Measurements from ENCODE around the gene RTN4.

The RTN4 gene

GRCh38 chr2:55033076-55033742 lies 17.0 kb downstream of the RTN4 start:
- TF ChIP-seq, protein P1, sequence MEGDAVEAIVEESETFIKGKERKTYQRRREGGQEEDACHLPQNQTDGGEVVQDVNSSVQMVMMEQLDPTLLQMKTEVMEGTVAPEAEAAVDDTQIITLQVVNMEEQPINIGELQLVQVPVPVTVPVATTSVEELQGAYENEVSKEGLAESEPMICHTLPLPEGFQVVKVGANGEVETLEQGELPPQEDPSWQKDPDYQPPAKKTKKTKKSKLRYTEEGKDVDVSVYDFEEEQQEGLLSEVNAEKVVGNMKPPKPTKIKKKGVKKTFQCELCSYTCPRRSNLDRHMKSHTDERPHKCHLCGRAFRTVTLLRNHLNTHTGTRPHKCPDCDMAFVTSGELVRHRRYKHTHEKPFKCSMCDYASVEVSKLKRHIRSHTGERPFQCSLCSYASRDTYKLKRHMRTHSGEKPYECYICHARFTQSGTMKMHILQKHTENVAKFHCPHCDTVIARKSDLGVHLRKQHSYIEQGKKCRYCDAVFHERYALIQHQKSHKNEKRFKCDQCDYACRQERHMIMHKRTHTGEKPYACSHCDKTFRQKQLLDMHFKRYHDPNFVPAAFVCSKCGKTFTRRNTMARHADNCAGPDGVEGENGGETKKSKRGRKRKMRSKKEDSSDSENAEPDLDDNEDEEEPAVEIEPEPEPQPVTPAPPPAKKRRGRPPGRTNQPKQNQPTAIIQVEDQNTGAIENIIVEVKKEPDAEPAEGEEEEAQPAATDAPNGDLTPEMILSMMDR (IDR thresholded peaks at IDR 0.05) = no peak
- DNase-seq (ENCODE audit: low spot score) = no peak
- Histone ChIP-seq H3K4me3 (no peak overlapping the region), H3K27ac (no peak overlapping the region)

GRCh38 chr2:55031505-55031904 lies 18.7 kb downstream of the RTN4 start:
- TF ChIP-seq, protein P1 (IDR thresholded peaks at IDR 0.05) = no peak
- DNase-seq (ENCODE audit: low spot score) = no peak
- Histone ChIP-seq H3K4me3 (no peak overlapping the region), H3K27ac (no peak overlapping the region)

DNA sequence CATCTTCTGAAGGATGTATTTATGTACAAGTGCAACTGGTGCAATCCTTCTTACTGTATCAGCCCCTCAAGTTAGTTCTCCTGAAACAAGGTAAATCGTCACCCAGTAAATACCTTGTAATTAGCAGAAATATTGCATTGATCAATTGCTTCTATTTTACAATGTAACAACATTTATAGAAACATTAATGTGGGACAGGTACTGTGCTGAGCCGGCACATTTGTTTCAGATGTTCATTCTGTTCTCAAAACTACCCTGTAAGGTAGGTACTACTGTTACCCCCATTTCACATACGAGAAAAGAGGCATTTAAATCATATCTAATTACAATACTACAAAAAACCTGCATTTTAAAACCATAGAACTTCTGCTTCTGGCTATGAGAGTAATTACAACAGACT lies 19.5 kb downstream of the RTN4 start:
- no peak overlapping the region for H3K27ac ChIP-seq
- TF ChIP-seq, protein P1 (IDR thresholded peaks at IDR 0.05) = no peak
- no peak for DNase-seq (ENCODE audit: low spot score)
- H3K4me3 ChIP-seq = no peak overlapping the region

DNA sequence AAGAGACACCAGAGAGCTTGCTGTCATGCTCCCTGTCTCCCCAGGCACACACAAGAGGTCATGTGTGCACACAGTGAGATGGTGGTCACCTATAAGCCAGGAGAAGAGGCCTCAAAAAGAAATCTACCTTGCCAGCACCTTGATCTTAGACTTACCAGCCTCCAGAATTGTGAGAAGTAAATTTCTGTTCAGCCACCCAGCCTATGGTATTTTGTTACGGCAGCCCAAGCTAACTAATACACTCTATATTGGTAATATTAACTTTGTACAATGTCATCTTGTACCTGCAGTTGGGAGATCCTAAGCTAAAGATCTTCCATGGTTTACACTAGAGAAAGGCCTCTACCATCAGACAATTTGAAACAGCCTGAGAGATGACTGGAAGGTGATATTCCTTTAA lies 21.2 kb downstream of the RTN4 start:
- no peak for DNase-seq (ENCODE audit: low spot score)
- TF ChIP-seq, protein P1 (IDR thresholded peaks at IDR 0.05) = no peak
- H3K4me3 ChIP-seq = no peak overlapping the region
- no peak overlapping the region for H3K27ac ChIP-seq

- no peak for DNase-seq (ENCODE audit: low spot score)
- H3K27ac ChIP-seq = no peak overlapping the region
- H3K4me3 ChIP-seq = no peak overlapping the region
- TF ChIP-seq, protein P1 (IDR thresholded peaks at IDR 0.05) = no peak
These were observed 23.0 kb downstream of the RTN4 start for GRCh38 chr2:55027226-55027625.

- H3K27ac ChIP-seq = no peak overlapping the region
These were observed 24.0 kb downstream of the RTN4 start for GRCh38 chr2:55026202-55026601.

DNA sequence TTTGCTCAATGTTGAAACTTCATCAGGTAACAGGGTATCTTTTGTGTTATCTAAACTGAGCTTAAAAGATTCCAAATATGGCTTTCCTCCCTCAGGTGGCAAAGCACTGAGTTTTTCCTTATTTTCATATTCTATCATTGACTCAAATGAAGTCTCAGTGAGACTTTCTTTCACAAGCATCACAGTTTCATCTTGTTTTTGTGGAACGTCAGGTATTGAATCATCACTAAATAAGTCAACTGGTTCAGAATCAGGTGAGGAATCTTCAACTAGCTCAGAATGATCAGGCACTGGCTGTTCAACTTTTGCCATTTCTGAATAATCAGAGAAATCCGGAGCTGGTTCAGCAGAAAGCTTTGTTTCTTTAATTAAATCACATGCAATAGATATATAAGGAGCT lies 24.6 kb downstream of the RTN4 start:
- no peak for DNase-seq (ENCODE audit: low spot score)
- H3K27ac ChIP-seq = no peak overlapping the region
- TF ChIP-seq, protein P1 (IDR thresholded peaks at IDR 0.05) = no peak
- H3K4me3 ChIP-seq = no peak overlapping the region

More at GRCh38 chr2:55026202-55026601, 24.0 kb downstream of the RTN4 start:
- TF ChIP-seq, protein P1 (IDR thresholded peaks at IDR 0.05) = no peak
- no peak overlapping the region for H3K4me3 ChIP-seq
- no peak for DNase-seq (ENCODE audit: low spot score)

All from coronary artery (tissue), 2 donors.